ENCODE results near the gene CXCL6.

DNA sequence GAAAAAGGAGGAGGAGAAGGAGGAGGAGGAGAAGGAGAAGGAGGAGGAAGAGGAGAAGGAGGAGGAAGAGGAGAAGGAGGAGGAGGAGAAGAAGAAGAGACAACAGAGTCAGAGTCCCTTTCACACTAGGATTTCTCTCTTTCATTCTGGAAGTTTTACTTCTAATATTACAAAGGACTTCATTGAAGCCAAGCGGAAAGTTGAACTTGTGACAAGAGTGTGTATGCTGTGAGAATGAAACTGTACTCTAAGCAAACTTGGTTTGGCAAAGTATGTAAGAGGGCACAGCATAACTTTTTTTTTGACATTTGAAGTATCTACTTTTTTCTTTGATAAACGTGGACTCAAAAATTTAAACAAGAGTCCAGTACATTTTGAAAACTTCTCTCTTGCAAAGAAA lies 48.1 kb upstream of the CXCL6 start:
- TF ChIP-seq CTCF (IDR thresholded peaks at IDR 0.05) (no peak), POLR2A (IDR thresholded peaks at IDR 0.05) (no peak)
